Keratinocyte (primary cell): ENCODE data around the gene FILIP1. TPM values are rescaled to one million over a fixed set of nuclear protein-coding genes. Genes with fewer than 3 reads are reported as not detected.

Experiments
- DNase-seq: peaks from one replicate; pipeline ENCODE4 v3.0.0-alpha.2; 2011; ENCODE audit warnings: low read depth, missing footprints, low spot score
- FAIRE-seq: peaks from 2 replicates; lab custom pipeline; 2011; peaks lifted over from hg19 to GRCh38; lab: Jason Lieb, UNC
- H2AFZ ChIP-seq: 2 replicates; pipeline ENCODE4 v1.6.0; 2012; ENCODE audit warnings: low read length, control low read depth, inconsistent platforms; ENCODE audit not compliant: control insufficient read depth
- H3K27ac ChIP-seq: 2 replicates; pipeline ENCODE4 v1.5.1; 2011; ENCODE audit warnings: low read length; ENCODE audit not compliant: control insufficient read depth, insufficient read depth
- H3K27me3 ChIP-seq: 3 replicates; pipeline ENCODE4 v1.6.0; 2011; ENCODE audit warnings: low read length; ENCODE audit not compliant: control insufficient read depth, insufficient read depth; ENCODE audit errors: extremely low read depth
- H3K36me3 ChIP-seq, 2 experiments: 2 replicates in 1 of 2; 3 replicates in 1 of 2; pipeline ENCODE4 v1.5.1; 2011; ENCODE audit warnings: low read length in 2 of 2, mild to moderate bottlenecking in 1 of 2; ENCODE audit not compliant: control insufficient read depth in 2 of 2, insufficient read depth in 2 of 2; ENCODE audit errors: extremely low read depth in 1 of 2
- H3K4me1 ChIP-seq: 3 replicates; pipeline ENCODE4 v1.5.1; 2011; ENCODE audit warnings: low read length; ENCODE audit not compliant: control insufficient read depth, insufficient read depth; ENCODE audit errors: extremely low read depth
- H3K4me2 ChIP-seq: 3 replicates; pipeline ENCODE4 v1.6.0; 2011; ENCODE audit warnings: low read depth, low read length; ENCODE audit not compliant: control insufficient read depth, insufficient read depth; ENCODE audit errors: extremely low read depth
- H3K4me3 ChIP-seq, 3 experiments: fragments of 200-600 bp in 1 of 3; sonication (generic) in 1 of 3; 2 replicates in 2 of 3; 3 replicates in 1 of 3; pipeline ENCODE4 v1.5.1; 2011 to 2016; ENCODE audit warnings: low read length in 3 of 3, mild to moderate bottlenecking in 3 of 3, control low read depth in 2 of 3, inconsistent platforms in 1 of 3, low read depth in 1 of 3, mixed read lengths in 1 of 3, mixed run types in 1 of 3, moderate library complexity in 1 of 3; ENCODE audit not compliant: control insufficient read depth in 2 of 3, insufficient read depth in 2 of 3; ENCODE audit errors: extremely low read depth in 1 of 3
- H3K79me2 ChIP-seq: 2 replicates; pipeline ENCODE4 v1.6.0; 2012; ENCODE audit warnings: low read length; ENCODE audit not compliant: control insufficient read depth, insufficient read depth
- H3K9ac ChIP-seq: 3 replicates; pipeline ENCODE4 v1.6.0; 2011; ENCODE audit warnings: low read length; ENCODE audit not compliant: control insufficient read depth, insufficient read depth; ENCODE audit errors: extremely low read depth
- H3K9me1 ChIP-seq: 3 replicates; pipeline ENCODE4 v1.6.0; 2011; ENCODE audit warnings: low read length; ENCODE audit not compliant: control insufficient read depth, insufficient read depth; ENCODE audit errors: extremely low read depth
- H3K9me3 ChIP-seq: 2 replicates; pipeline ENCODE4 v1.5.1; 2012; ENCODE audit warnings: low read depth, low read length; ENCODE audit not compliant: control insufficient read depth
- H4K20me1 ChIP-seq: 3 replicates; pipeline ENCODE4 v1.6.0; 2011; ENCODE audit warnings: low read length; ENCODE audit not compliant: control insufficient read depth, insufficient read depth; ENCODE audit errors: extremely low read depth
- EZH2 ChIP-seq: IDR thresholded peaks from one replicate; pipeline ENCODE4 v1.6.1; 2012; ENCODE audit warnings: inconsistent platforms, mild to moderate bottlenecking, low read length, moderate library complexity
- dilution Hi-C: fragments of 300-500 bp; cut with MboI; formaldehyde crosslinking; loops from one replicate; pipeline ENCODE4 v1.7.0; 2020; ENCODE audit warnings: low sequenced_read_pairs; ENCODE audit not compliant: extremely low pct_ligation_motif_present
- polyA plus RNA-seq, 5 experiments: library from polyadenylated mRNA; depleted of rRNA in 3 of 5; stranded (reverse) in 3 of 5; stranded (forward) in 1 of 5; unstranded in 1 of 5; fragments of >200 nt; gene quantifications; 1 replicate in 1 of 5; 2 replicates in 3 of 5; 3 replicates in 1 of 5; pipeline versions ENCODE4 v1.2.1 to v1.2.3, GENCODE V29; 2011 to 2012; ENCODE audit warnings: missing spikeins in 2 of 5, low read depth in 1 of 5, low replicate concordance in 1 of 5
- TF ChIP-seq, protein P1 (sequence below), 3 experiments: IDR thresholded peaks in 1 of 3; conservative IDR thresholded peaks in 1 of 3; optimal IDR thresholded peaks in 1 of 3; 2 replicates in 2 of 3; 3 replicates in 1 of 3; pipeline versions ENCODE3 to v1.5.1; 2011; ENCODE audit warnings: low read length in 3 of 3, mild to moderate bottlenecking in 3 of 3, moderate library complexity in 2 of 3, control low read depth in 1 of 3, inconsistent platforms in 1 of 3; ENCODE audit not compliant: insufficient read depth in 2 of 3; ENCODE audit errors: extremely low read depth in 1 of 3

FILIP1 gene
- polyA plus RNA-seq, 1 donor (not counting 4 experiments of a cell fraction or from before 2014, with no cell fraction given) = 0.01 TPM

- no peak overlapping the region for H3K4me2 ChIP-seq
- H3K4me1 ChIP-seq = no peaks in the 10 kb centered on the region
- H3K27me3 ChIP-seq = no peaks in the 10 kb centered on the region
- H4K20me1 ChIP-seq = no peaks in the 10 kb centered on the region
- no peaks in the 10 kb centered on the region for H3K79me2 ChIP-seq
- no peak for DNase-seq
- FAIRE-seq = no peak
- TF ChIP-seq EZH2 = no peak
- TF ChIP-seq, protein P1, sequence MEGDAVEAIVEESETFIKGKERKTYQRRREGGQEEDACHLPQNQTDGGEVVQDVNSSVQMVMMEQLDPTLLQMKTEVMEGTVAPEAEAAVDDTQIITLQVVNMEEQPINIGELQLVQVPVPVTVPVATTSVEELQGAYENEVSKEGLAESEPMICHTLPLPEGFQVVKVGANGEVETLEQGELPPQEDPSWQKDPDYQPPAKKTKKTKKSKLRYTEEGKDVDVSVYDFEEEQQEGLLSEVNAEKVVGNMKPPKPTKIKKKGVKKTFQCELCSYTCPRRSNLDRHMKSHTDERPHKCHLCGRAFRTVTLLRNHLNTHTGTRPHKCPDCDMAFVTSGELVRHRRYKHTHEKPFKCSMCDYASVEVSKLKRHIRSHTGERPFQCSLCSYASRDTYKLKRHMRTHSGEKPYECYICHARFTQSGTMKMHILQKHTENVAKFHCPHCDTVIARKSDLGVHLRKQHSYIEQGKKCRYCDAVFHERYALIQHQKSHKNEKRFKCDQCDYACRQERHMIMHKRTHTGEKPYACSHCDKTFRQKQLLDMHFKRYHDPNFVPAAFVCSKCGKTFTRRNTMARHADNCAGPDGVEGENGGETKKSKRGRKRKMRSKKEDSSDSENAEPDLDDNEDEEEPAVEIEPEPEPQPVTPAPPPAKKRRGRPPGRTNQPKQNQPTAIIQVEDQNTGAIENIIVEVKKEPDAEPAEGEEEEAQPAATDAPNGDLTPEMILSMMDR (optimal IDR thresholded peaks at IDR 0.05 in 1 of 3, IDR thresholded peaks at IDR 0.05 in 1 of 3, conservative IDR thresholded peaks at IDR 0.05 in 1 of 3; ENCODE audit: extremely low read depth in 1 of 3, insufficient read depth in 2 of 3, low read length in 3 of 3) = no peak
- H3K36me3 ChIP-seq = no peaks in the 10 kb centered on the region
- H3K27ac ChIP-seq = no peak overlapping the region
- H3K9me3 ChIP-seq = no peaks in the 10 kb centered on the region
- H2AFZ ChIP-seq = no peak overlapping the region
- no peak overlapping the region for H3K9ac ChIP-seq
- no peaks in the 10 kb centered on the region for H3K9me1 ChIP-seq
- dilution Hi-C loops = no loop called here
- H3K4me3 ChIP-seq = no peak overlapping the region
These were observed 25.6 kb downstream of the FILIP1 start for GRCh38 chr6:75467966-75468365.

- H3K4me2 ChIP-seq = no peak overlapping the region
- H3K9me1 ChIP-seq = no peaks in the 10 kb centered on the region
- H3K36me3 ChIP-seq = no peaks in the 10 kb centered on the region
- FAIRE-seq (no peak), DNase-seq (no peak)
- H2AFZ ChIP-seq = no peak overlapping the region
- H3K4me1 ChIP-seq = no peaks in the 10 kb centered on the region
- no peaks in the 10 kb centered on the region for H4K20me1 ChIP-seq
- no peak for TF ChIP-seq EZH2
- TF ChIP-seq, protein P1 (optimal IDR thresholded peaks at IDR 0.05 in 1 of 3, IDR thresholded peaks at IDR 0.05 in 1 of 3, conservative IDR thresholded peaks at IDR 0.05 in 1 of 3; ENCODE audit: extremely low read depth in 1 of 3, insufficient read depth in 2 of 3, low read length in 3 of 3) = no peak
- H3K9me3 ChIP-seq = no peaks in the 10 kb centered on the region
- H3K27me3 ChIP-seq = no peaks in the 10 kb centered on the region
- H3K79me2 ChIP-seq = no peaks in the 10 kb centered on the region
- dilution Hi-C loops = no loop called here
- H3K27ac ChIP-seq = no peak overlapping the region
- no peak overlapping the region for H3K4me3 ChIP-seq
- no peak overlapping the region for H3K9ac ChIP-seq
These were observed 26.3 kb downstream of the FILIP1 start for GRCh38 chr6:75467284-75467683.
